Measurements from ENCODE around the gene SOCS7. TPM values are rescaled to one million over a fixed set of nuclear protein-coding genes. Genes with fewer than 3 reads are reported as not detected.

Gene SOCS7
- total RNA-seq, 2 donors from 2014 or later, result 14.6 to 61.9 TPM

GRCh38 chr17:38369124-38369886 is 17.7 kb downstream of the SOCS7 start:
- WGBS, result 92% methylated on average over 8 of the region's 8 CpGs
- H3K9me3 ChIP-seq, result no peaks in the 10 kb centered on the region
- no peak overlapping the region for H3K4me3 ChIP-seq
- no peaks in the 10 kb centered on the region for H3K27me3 ChIP-seq (replicated peaks; ENCODE audit: insufficient read depth)
- TF ChIP-seq POLR2AphosphoS5 (IDR thresholded peaks at IDR 0.05) (no peak), POLR2A (IDR thresholded peaks at IDR 0.05) (no peak), CTCF (IDR thresholded peaks at IDR 0.05) (no peak)
- peaks cover 4% of the 10 kb centered on the region in 2 donors for H3K36me3 ChIP-seq
- no peak for DNase-seq (ENCODE audit: low spot score)
- intact Hi-C loops (cut with DNase I), result no loop called here
- H3K27ac ChIP-seq, result no peak overlapping the region
- H3K4me1 ChIP-seq (replicated peaks), result no peaks in the 10 kb centered on the region

DNA sequence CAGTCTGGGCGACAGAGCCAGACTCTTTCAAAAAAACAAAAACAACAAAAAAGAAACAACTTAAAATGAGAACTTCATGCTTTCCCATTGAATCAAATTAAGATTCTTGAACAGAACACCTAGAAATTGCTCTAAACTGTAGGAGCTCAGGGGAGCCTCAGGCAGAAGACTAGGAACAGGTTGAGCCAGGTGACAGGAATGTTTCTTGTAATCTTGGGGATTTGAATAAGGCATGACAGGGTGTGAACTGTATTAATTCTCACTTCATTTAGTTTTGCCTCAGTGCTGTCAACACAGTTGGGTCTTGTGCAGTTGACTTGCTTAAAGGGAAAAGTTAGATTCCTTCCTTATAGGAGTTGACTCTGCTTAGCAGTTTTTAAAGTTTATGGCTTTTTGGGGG is 27.8 kb downstream of the SOCS7 start:
- peaks cover 0 to 6% of the 10 kb centered on the region in 2 donors for H3K36me3 ChIP-seq
- no peak for DNase-seq (ENCODE audit: low spot score)
- H3K27ac ChIP-seq, result no peak overlapping the region
- no peaks in the 10 kb centered on the region for H3K9me3 ChIP-seq
- no peak overlapping the region for H3K4me3 ChIP-seq
- H3K4me1 ChIP-seq (replicated peaks), result no peaks in the 10 kb centered on the region
- no peaks in the 10 kb centered on the region for H3K27me3 ChIP-seq (replicated peaks; ENCODE audit: insufficient read depth)
- TF ChIP-seq POLR2AphosphoS5 (IDR thresholded peaks at IDR 0.05) (no peak), CTCF (IDR thresholded peaks at IDR 0.05) (no peak), POLR2A (IDR thresholded peaks at IDR 0.05) (no peak)
- 90% methylated on average over 1 of the region's 1 CpG for WGBS
- intact Hi-C loops (cut with DNase I), result no loop called here

DNA sequence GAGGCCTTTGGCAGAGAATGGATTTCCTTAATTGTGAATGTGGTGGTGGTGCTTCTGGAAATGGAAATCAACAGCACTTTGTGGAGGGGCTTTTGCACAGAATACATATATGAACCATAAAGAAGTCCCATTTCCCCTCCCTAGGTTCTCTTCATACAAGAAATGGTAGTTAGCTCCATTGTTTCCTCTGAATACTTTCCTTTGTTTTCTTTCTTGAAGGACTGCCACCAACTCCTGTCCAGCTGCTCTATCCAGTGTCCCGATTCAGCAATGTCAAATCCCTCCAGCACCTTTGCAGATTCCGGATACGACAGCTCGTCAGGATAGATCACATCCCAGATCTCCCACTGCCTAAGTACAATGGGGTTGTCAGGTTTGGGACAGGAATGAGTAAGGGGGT is 43.4 kb downstream of the SOCS7 start:
- WGBS, result 76% methylated on average over 4 of the region's 4 CpGs
- H3K36me3 ChIP-seq, result peaks cover 0 to 3% of the 10 kb centered on the region in 2 donors
- no peak overlapping the region for H3K27ac ChIP-seq
- peaks cover 3% of the 10 kb centered on the region for H3K4me1 ChIP-seq (replicated peaks)
- no peak for DNase-seq (ENCODE audit: low spot score)
- H3K4me3 ChIP-seq, result no peak overlapping the region
- no peaks in the 10 kb centered on the region for H3K9me3 ChIP-seq
- TF ChIP-seq CTCF (IDR thresholded peaks at IDR 0.05) (no peak), POLR2AphosphoS5 (IDR thresholded peaks at IDR 0.05) (no peak), POLR2A (IDR thresholded peaks at IDR 0.05) (no peak)
- intact Hi-C loops (cut with DNase I), result no loop called here
- no peaks in the 10 kb centered on the region for H3K27me3 ChIP-seq (replicated peaks; ENCODE audit: insufficient read depth)

DNA sequence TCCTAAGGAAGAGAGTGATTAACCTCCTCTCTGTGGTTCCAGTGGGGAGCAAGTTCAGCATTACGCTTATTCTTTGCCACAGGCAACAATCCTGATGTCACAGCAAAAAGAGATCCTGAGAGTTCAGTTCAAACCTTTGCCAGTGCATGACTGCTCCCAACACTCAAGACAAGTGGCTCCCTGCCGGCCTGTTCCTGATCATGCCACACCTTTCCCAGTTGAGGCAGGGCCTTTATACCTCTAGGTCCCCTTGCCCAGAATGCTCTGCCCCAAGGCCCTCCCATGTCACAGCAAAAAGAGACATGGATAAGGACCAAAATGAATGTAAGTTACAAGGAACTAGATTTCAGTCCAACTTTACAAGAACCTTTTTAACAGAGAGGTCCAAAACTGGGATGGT is 45.6 kb downstream of the SOCS7 start:
- no peak for DNase-seq (ENCODE audit: low spot score)
- WGBS, result 85% methylated on average over 2 of the region's 2 CpGs

More for the DNA sequence above, 45.6 kb downstream of the SOCS7 start:
- Histone ChIP-seq H3K4me1 (replicated peaks) (peaks cover 3% of the 10 kb centered on the region), H3K9me3 (no peaks in the 10 kb centered on the region), H3K4me3 (no peak overlapping the region), H3K27ac (no peak overlapping the region), H3K27me3 (replicated peaks; ENCODE audit: insufficient read depth) (no peaks in the 10 kb centered on the region), H3K36me3 (peaks cover 0 to 3% of the 10 kb centered on the region in 2 donors)
- intact Hi-C loops (cut with DNase I), result no loop called here
- TF ChIP-seq POLR2AphosphoS5 (IDR thresholded peaks at IDR 0.05), result no peak
- TF ChIP-seq CTCF (IDR thresholded peaks at IDR 0.05), result no peak
- no peak for TF ChIP-seq POLR2A (IDR thresholded peaks at IDR 0.05)

All from prostate gland (tissue), 2 donors.